Measurements from ENCODE around the gene FNBP1. TPM values are rescaled to one million over a fixed set of nuclear protein-coding genes. Genes with fewer than 3 reads are reported as not detected.

FNBP1 gene
- total and polyA plus RNA-seq, 2 of the 13 experiments (the other 11 are each of a cell fraction or from before 2014, with no cell fraction given) = 5.4 to 19.5 TPM

- in situ Hi-C loops (cut with HindIII; ENCODE audit: extremely low pct_ligation_motif_present, low pct_unique_long_range_greater_than_20kb) (no loop called here), intact Hi-C loops (cut with micrococcal nuclease; ENCODE audit: unreplicated experiment) (no loop called here)
- H3K79me2 ChIP-seq (ENCODE audit: insufficient read depth, low read length) = no peaks in the 10 kb centered on the region
- no peak overlapping the region for H3K27ac ChIP-seq (ENCODE audit: extremely low read length, insufficient read depth, low read length)
- peaks cover 3 to 16% of the 10 kb centered on the region in 2 experiments; a peak in 3 of 5 replicates for H3K36me3 ChIP-seq (replicated peaks in 1 of 2; ENCODE audit: control insufficient read depth in 1 of 2, insufficient read depth in 2 of 2, low read length in 2 of 2)
- H3K27me3 ChIP-seq (ENCODE audit: control insufficient read depth in 1 of 2, insufficient read depth in 2 of 2, low read length in 2 of 2) = no peaks in the 10 kb centered on the region
- no peak for FAIRE-seq
- TF ChIP-seq ZNF644 (CRISPR knock-in tag; IDR thresholded peaks at IDR 0.05; ENCODE audit: low read depth) (no peak), NR3C1 (CRISPR knock-in tag; IDR thresholded peaks at IDR 0.05) (no peak), GTF3A (CRISPR knock-in tag; conservative IDR thresholded peaks at IDR 0.05) (no peak), BRD4 (CRISPR knock-in tag; IDR thresholded peaks at IDR 0.05) (no peak), ZNF138 (CRISPR knock-in tag; IDR thresholded peaks at IDR 0.05; ENCODE audit: low read depth) (no peak), GABPA (IDR thresholded peaks at IDR 0.05; ENCODE audit: low read depth, low read length) (no peak), GABPA (CRISPR knock-in tag; IDR thresholded peaks at IDR 0.05; ENCODE audit: low read depth) (no peak), ZNF296 (CRISPR knock-in tag; conservative IDR thresholded peaks at IDR 0.05) (no peak), ZFY (CRISPR knock-in tag; IDR thresholded peaks at IDR 0.05) (no peak), NFIB (CRISPR knock-in tag; IDR thresholded peaks at IDR 0.05; ENCODE audit: borderline replicate concordance) (no peak)
- no peak for DNase-seq (ENCODE audit: low spot score)
- no peaks in the 10 kb centered on the region for H3K4me1 ChIP-seq (ENCODE audit: insufficient read depth, low read length)
- ATAC-seq = no peak
- ChIA-PET POLR2A (no interaction called here), CTCF (ENCODE audit: low intra/inter-chr PET ratio, low total read pairs) (no interaction called here)
- H3K9me3 ChIP-seq (ENCODE audit: low read length) = no peaks in the 10 kb centered on the region
- no peak overlapping the region for H3K4me2 ChIP-seq (ENCODE audit: low read depth, low read length)
- H4K20me1 ChIP-seq (ENCODE audit: insufficient read depth, low read length) = no peaks in the 10 kb centered on the region
- WGBS (ENCODE audit: low lambda C conversion rate) = 82% methylated on average over 5 of the region's 5 CpGs
- no peak overlapping the region for H3K9ac ChIP-seq (ENCODE audit: insufficient read depth, low read depth, low read length)
- H3K4me3 ChIP-seq (replicated peaks in 1 of 3; ENCODE audit: insufficient read depth in 1 of 3, low read depth in 2 of 3, low read length in 3 of 3) = no peak overlapping the region
- H2AFZ ChIP-seq (ENCODE audit: low read length) = no peak overlapping the region
- BruUV-seq (replicated peaks) = no TSS peak
Measured at GRCh38 chr9:129851821-129852220, 191.2 kb downstream of the FNBP1 start.

GRCh38 chr9:129850821-129851550 is 192.0 kb downstream of the FNBP1 start:
- H3K27ac ChIP-seq (ENCODE audit: extremely low read length, insufficient read depth, low read length) = no peak overlapping the region
- in situ Hi-C loops (cut with HindIII; ENCODE audit: extremely low pct_ligation_motif_present, low pct_unique_long_range_greater_than_20kb) (no loop called here), intact Hi-C loops (cut with micrococcal nuclease; ENCODE audit: unreplicated experiment) (no loop called here)
- FAIRE-seq = no peak
- H3K9ac ChIP-seq (ENCODE audit: insufficient read depth, low read depth, low read length) = no peak overlapping the region
- H3K36me3 ChIP-seq (replicated peaks in 1 of 2; ENCODE audit: control insufficient read depth in 1 of 2, insufficient read depth in 2 of 2, low read length in 2 of 2) = peaks cover 3 to 16% of the 10 kb centered on the region in 2 experiments; a peak in 3 of 5 replicates
- no peak for DNase-seq (ENCODE audit: low spot score)
- H3K4me3 ChIP-seq (replicated peaks in 1 of 3; ENCODE audit: insufficient read depth in 1 of 3, low read depth in 2 of 3, low read length in 3 of 3) = no peak overlapping the region
- no peaks in the 10 kb centered on the region for H3K4me1 ChIP-seq (ENCODE audit: insufficient read depth, low read length)
- ChIA-PET CTCF (ENCODE audit: low intra/inter-chr PET ratio, low total read pairs) (no interaction called here), POLR2A (no interaction called here)
- 94% methylated on average over 6 of the region's 6 CpGs for WGBS (ENCODE audit: low lambda C conversion rate)
- no peaks in the 10 kb centered on the region for H4K20me1 ChIP-seq (ENCODE audit: insufficient read depth, low read length)
- H2AFZ ChIP-seq (ENCODE audit: low read length) = no peak overlapping the region
- H3K4me2 ChIP-seq (ENCODE audit: low read depth, low read length) = no peak overlapping the region
- H3K79me2 ChIP-seq (ENCODE audit: insufficient read depth, low read length) = no peaks in the 10 kb centered on the region
- no peak for ATAC-seq
- H3K27me3 ChIP-seq (ENCODE audit: control insufficient read depth in 1 of 2, insufficient read depth in 2 of 2, low read length in 2 of 2) = no peaks in the 10 kb centered on the region
- BruUV-seq (replicated peaks) = no TSS peak
- H3K9me3 ChIP-seq (ENCODE audit: low read length) = no peaks in the 10 kb centered on the region
- TF ChIP-seq FOXO4 (CRISPR knock-in tag; conservative IDR thresholded peaks at IDR 0.05) = no peak
- no peak for TF ChIP-seq SPEN (CRISPR knock-in tag; IDR thresholded peaks at IDR 0.05; ENCODE audit: low read depth)
- TF ChIP-seq GLI4 (CRISPR knock-in tag; IDR thresholded peaks at IDR 0.05; ENCODE audit: borderline replicate concordance) = no peak
- TF ChIP-seq SETDB1 (CRISPR knock-in tag; IDR thresholded peaks at IDR 0.05; ENCODE audit: borderline replicate concordance) = no peak
- TF ChIP-seq ZNF564 (CRISPR knock-in tag; IDR thresholded peaks at IDR 0.05) = no peak
- TF ChIP-seq TRIM24 (CRISPR knock-in tag; IDR thresholded peaks at IDR 0.05) = no peak
- TF ChIP-seq TAF15 (IDR thresholded peaks at IDR 0.05; ENCODE audit: low read depth, low read length, poor library complexity, severe bottlenecking) = no peak
- no peak for TF ChIP-seq ZNF33B (CRISPR knock-in tag; IDR thresholded peaks at IDR 0.05)
- TF ChIP-seq ZNF382 (CRISPR knock-in tag; IDR thresholded peaks at IDR 0.05; ENCODE audit: borderline replicate concordance) = no peak
- no peak for TF ChIP-seq MAFF (IDR thresholded peaks at IDR 0.05; ENCODE audit: low read depth, low read length)
